ENCODE data around the gene KLHL3. TPM values are rescaled to one million over a fixed set of nuclear protein-coding genes. Genes with fewer than 3 reads are reported as not detected.

KLHL3 gene
- total RNA-seq, 2 donors from 2014 or later, result 3.3 to 5.7 TPM

DNA sequence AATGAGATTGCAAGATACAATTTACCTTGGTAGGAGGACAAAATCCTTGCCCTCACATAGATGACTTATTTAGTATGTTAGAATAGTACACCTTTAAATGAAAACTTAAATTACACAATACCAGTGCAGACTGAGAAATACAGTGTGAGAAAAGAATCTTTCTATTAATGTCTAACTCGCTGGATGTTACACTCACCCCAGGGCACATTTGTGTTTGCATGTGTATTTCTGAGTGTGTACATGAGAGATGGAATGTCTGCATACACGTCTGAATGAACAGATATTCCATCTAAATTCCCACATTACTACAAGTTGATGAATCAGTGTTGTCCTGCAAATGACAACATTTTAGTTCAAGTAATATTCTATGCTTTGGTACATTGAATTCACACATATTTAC, 99.8 kb downstream of the KLHL3 start:
- intact Hi-C loops (cut with DNase I), result no loop called here
- ATAC-seq, result no peak
- WGBS, 2 donors, result 35 to 39% methylated on average over 2 of the region's 2 CpGs
- H3K9me3 ChIP-seq, result no peaks in the 10 kb centered on the region
- H3K27ac ChIP-seq, result no peak overlapping the region
- TF ChIP-seq, protein P1, sequence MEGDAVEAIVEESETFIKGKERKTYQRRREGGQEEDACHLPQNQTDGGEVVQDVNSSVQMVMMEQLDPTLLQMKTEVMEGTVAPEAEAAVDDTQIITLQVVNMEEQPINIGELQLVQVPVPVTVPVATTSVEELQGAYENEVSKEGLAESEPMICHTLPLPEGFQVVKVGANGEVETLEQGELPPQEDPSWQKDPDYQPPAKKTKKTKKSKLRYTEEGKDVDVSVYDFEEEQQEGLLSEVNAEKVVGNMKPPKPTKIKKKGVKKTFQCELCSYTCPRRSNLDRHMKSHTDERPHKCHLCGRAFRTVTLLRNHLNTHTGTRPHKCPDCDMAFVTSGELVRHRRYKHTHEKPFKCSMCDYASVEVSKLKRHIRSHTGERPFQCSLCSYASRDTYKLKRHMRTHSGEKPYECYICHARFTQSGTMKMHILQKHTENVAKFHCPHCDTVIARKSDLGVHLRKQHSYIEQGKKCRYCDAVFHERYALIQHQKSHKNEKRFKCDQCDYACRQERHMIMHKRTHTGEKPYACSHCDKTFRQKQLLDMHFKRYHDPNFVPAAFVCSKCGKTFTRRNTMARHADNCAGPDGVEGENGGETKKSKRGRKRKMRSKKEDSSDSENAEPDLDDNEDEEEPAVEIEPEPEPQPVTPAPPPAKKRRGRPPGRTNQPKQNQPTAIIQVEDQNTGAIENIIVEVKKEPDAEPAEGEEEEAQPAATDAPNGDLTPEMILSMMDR (IDR thresholded peaks at IDR 0.05), result no peak
- no peak for TF ChIP-seq POLR2A (IDR thresholded peaks at IDR 0.05)
- no peak overlapping the region for H3K4me3 ChIP-seq
- DNase-seq, result no peak
- H3K4me1 ChIP-seq, result no peaks in the 10 kb centered on the region
- H3K27me3 ChIP-seq, result no peaks in the 10 kb centered on the region
- no peaks in the 10 kb centered on the region for H3K36me3 ChIP-seq (replicated peaks in 1 of 2; ENCODE audit: insufficient read depth in 1 of 2, low read depth in 2 of 2)

DNA sequence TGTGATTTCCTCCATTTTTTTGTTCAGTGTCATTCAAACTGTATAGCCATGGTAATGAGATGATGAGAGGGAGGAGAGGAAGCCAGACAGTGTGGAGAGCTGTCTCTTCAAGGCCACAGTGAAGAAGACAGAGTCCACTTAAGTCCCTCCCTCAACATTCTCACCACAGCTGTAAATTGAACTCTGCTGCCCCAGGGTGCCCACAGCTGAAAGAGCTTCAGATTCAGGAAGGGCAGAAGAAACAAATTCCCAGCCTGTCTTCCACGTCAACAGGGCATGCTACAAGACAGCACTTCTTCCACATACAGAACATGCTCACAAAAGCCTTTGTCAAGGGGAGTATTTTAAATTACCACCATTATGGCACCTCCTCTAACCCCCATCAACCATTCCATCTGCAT, 100.4 kb downstream of the KLHL3 start:
- DNase-seq, result no peak
- Histone ChIP-seq H3K27ac (no peak overlapping the region), H3K27me3 (no peaks in the 10 kb centered on the region), H3K4me1 (no peaks in the 10 kb centered on the region), H3K9me3 (no peaks in the 10 kb centered on the region), H3K4me3 (no peak overlapping the region), H3K36me3 (replicated peaks in 1 of 2; ENCODE audit: insufficient read depth in 1 of 2, low read depth in 2 of 2) (no peaks in the 10 kb centered on the region)
- intact Hi-C loops (cut with DNase I), result no loop called here
- 79 to 100% methylated on average over 1 of the region's 1 CpG for WGBS, 2 donors
- ATAC-seq, result no peak
- TF ChIP-seq, protein P1 (IDR thresholded peaks at IDR 0.05), result no peak
- no peak for TF ChIP-seq POLR2A (IDR thresholded peaks at IDR 0.05)

DNA sequence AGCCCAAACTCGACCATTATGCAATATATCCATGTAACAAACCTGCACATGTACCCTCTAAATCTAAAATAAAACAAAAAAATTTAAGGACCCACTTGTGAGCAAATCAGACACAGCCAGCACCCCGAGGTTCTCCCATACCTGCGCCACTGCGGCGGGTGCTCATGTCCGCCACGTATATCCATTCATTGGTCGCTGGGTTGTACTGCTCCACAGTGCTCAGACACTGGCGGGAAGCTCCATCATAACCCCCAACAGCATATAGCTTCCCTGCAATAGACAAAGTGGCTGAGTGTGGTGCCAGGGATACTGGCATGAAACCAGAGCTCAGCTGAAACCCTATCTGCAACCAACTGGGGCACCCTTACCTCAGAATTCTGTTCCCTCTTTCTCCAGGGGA, 102.0 kb downstream of the KLHL3 start:
- Histone ChIP-seq H3K4me1 (peaks cover 4% of the 10 kb centered on the region), H3K9me3 (no peaks in the 10 kb centered on the region), H3K27me3 (no peaks in the 10 kb centered on the region), H3K36me3 (replicated peaks in 1 of 2; ENCODE audit: insufficient read depth in 1 of 2, low read depth in 2 of 2) (no peaks in the 10 kb centered on the region), H3K27ac (no peak overlapping the region), H3K4me3 (no peak overlapping the region)
- TF ChIP-seq POLR2A (IDR thresholded peaks at IDR 0.05), result no peak
- TF ChIP-seq, protein P1 (IDR thresholded peaks at IDR 0.05), result no peak
- no peak for ATAC-seq
- intact Hi-C loops (cut with DNase I), result no loop called here
- DNase-seq, result no peak
- 90% methylated on average over 9 of the region's 9 CpGs for WGBS, 2 donors

DNA sequence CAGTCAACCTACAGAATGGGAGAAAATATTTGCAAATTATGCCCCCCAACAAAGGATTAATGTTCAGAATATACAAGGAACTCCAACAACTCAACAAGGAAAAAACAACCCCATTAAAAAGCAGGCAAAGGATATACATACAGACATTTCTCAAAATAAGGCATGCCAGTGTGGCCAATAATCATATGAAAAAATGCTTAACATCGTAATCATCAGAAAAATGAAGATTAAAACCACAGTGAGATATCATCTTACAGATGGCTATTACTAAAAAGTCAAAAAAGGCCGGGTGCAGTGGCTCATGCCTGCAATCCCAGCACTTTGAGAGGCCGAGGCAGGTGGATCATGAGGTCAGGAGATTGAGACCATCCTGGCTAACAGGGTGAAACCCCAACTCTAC, 103.2 kb downstream of the KLHL3 start:
- WGBS, 2 donors, result 88 to 90% methylated on average over 3 of the region's 3 CpGs
- no peaks in the 10 kb centered on the region for H3K9me3 ChIP-seq

DNA sequence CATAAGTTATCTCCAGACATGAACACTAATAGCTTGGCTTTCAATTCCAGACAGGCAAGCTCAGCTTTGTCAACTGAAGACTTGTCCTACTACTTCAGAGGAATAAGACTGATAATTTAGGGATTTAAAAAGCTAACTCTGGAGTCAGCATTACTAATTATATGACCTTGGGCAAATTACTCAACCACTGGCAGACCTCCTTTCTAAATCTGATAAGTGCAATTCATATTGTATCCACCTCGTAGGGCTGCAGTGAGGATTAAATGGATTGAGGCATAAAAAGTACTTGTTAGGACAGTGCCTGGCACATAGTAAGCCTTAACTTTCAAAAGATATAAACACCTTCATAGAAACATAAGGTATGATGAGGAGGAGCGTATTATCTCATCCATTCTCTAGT, 104.4 kb downstream of the KLHL3 start:
- no peaks in the 10 kb centered on the region for H3K9me3 ChIP-seq
- peaks cover 16% of the 10 kb centered on the region for H3K4me1 ChIP-seq
- TF ChIP-seq POLR2A (IDR thresholded peaks at IDR 0.05), result no peak
- H3K27me3 ChIP-seq, result no peaks in the 10 kb centered on the region
- H3K36me3 ChIP-seq (replicated peaks in 1 of 2; ENCODE audit: insufficient read depth in 1 of 2, low read depth in 2 of 2), result no peaks in the 10 kb centered on the region
- intact Hi-C loops (cut with DNase I), result no loop called here
- no peak overlapping the region for H3K4me3 ChIP-seq
- 59 to 69% methylated on average over 2 of the region's 2 CpGs for WGBS, 2 donors
- DNase-seq (no peak), ATAC-seq (no peak)
- H3K27ac ChIP-seq, result no peak overlapping the region

More for the DNA sequence above, 103.2 kb downstream of the KLHL3 start:
- H3K27me3 ChIP-seq, result no peaks in the 10 kb centered on the region
- ATAC-seq (no peak), DNase-seq (no peak)
- no peak overlapping the region for H3K4me3 ChIP-seq
- TF ChIP-seq, protein P1 (IDR thresholded peaks at IDR 0.05), result no peak
- no peak for TF ChIP-seq POLR2A (IDR thresholded peaks at IDR 0.05)
- H3K36me3 ChIP-seq (replicated peaks in 1 of 2; ENCODE audit: insufficient read depth in 1 of 2, low read depth in 2 of 2), result no peaks in the 10 kb centered on the region
- peaks cover 10% of the 10 kb centered on the region for H3K4me1 ChIP-seq
- H3K27ac ChIP-seq, result no peak overlapping the region
- intact Hi-C loops (cut with DNase I), result no loop called here

Data from body of pancreas (tissue), 4 donors.